MM.1S (cell line): Measurements from ENCODE around the gene SENP6.
"Not testable (repeated sequence)": the region's sequence is repeated elsewhere in the genome, so short reads cannot be mapped to it uniquely, and the experiment has no call there.

Experiments
- EZH2 ChIP-seq: fragments of 300-600 bp; sonication (generic); optimal IDR thresholded peaks from 2 replicates; pipeline ENCODE3; 2017; ENCODE audit warnings: low read depth, mild to moderate bottlenecking, antibody characterized with exemption, low read length, mixed read lengths
- TF ChIP-seq, protein P1 (sequence below): fragments of 300-600 bp; sonication (generic); IDR thresholded peaks from 2 replicates; pipeline ENCODE4 v1.5.1; 2016; ENCODE audit warnings: antibody characterized with exemption, low read length, mixed read lengths

DNA sequence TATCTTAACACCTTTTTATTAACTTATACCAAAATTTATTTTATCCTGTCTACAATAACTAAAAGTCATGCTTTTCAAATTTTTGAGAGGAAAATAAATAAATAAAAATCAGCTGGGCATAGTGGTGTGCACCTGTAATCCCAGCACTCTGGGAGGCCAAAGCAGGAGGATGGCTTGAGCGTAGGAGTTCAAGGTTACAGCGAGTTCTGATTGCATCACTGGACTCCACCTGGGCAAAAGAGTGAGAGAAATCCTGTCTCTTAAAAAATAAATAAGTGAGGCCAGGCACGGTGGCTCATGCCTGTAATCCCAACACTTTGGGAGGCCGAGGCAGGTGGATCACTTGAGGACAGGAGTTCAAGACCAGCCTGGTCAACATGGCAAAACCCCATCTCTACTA is 106.7 kb downstream of the SENP6 start:
- TF ChIP-seq EZH2, result not testable (repeated sequence)
- TF ChIP-seq, protein P1, sequence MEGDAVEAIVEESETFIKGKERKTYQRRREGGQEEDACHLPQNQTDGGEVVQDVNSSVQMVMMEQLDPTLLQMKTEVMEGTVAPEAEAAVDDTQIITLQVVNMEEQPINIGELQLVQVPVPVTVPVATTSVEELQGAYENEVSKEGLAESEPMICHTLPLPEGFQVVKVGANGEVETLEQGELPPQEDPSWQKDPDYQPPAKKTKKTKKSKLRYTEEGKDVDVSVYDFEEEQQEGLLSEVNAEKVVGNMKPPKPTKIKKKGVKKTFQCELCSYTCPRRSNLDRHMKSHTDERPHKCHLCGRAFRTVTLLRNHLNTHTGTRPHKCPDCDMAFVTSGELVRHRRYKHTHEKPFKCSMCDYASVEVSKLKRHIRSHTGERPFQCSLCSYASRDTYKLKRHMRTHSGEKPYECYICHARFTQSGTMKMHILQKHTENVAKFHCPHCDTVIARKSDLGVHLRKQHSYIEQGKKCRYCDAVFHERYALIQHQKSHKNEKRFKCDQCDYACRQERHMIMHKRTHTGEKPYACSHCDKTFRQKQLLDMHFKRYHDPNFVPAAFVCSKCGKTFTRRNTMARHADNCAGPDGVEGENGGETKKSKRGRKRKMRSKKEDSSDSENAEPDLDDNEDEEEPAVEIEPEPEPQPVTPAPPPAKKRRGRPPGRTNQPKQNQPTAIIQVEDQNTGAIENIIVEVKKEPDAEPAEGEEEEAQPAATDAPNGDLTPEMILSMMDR, result not testable (repeated sequence)
